Stimulated activated CD4-positive, alpha-beta T cell treated with anti-CD3 and anti-CD28 coated beads, TNF-alpha, amount 100 ng/mL, for 4 hours (primary cell): Measurements from ENCODE around the gene CNKSR3.

Source experiments
- DNase-seq, 3 experiments: peaks; one replicate each; pipeline ENCODE4 v3.0.0-alpha.2; 2020; ENCODE audit warnings: low read depth in 3 of 3

The CNKSR3 gene

GRCh38 chr6:154457046-154457713, 53.3 kb downstream of the CNKSR3 start:
- DNase-seq, result no peak

GRCh38 chr6:154453329-154453728, 57.2 kb downstream of the CNKSR3 start:
- DNase-seq, result no peak

DNA sequence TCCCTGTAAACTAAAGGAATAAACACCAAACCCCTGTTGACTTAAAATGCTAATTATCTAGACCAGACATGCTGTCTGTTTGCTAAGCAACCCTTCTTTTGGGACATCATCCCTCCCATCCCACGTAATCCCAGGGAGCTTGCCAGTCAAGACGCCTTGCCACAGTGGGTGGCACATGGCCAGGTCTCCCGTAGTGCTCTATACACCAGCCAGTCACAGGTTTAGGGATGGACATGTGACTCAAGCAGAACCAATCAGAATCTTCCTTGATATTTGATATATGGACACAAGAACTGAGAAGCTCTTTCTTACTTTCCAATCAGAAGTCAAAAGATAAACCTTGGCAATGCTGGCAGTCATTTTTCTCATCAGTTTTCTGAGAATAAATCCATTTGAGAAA, 60.0 kb downstream of the CNKSR3 start:
- no peak for DNase-seq

DNA sequence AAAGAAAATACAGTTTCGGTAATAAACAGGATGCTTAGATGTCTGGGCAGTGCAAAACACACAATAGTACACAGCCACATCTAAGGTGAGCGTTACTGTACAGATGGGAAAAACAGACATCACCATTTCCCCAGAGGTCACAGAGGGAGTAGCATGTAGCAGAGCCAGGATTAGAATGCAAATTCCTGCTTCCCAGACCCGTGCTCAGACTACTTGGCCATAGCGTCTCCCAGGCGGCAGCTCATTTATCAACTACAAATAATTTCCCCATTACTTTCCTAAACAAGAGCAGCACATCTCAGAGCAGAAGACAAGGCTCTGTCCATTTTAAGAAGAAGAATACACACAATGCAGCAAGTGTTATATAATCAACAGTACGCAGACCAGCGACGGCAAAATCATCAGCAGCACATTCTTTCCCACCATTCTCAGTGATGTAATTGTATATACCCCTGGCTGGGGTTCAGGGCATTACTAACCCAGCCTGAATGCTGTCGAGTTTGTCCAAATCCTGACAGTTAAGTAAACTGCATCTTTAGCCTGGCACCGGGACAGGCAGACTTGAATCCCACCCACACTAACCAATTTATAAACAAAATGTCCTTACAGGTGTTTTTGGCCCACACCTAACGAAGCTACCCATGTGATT, 61.9 kb downstream of the CNKSR3 start:
- no peak for DNase-seq

DNA sequence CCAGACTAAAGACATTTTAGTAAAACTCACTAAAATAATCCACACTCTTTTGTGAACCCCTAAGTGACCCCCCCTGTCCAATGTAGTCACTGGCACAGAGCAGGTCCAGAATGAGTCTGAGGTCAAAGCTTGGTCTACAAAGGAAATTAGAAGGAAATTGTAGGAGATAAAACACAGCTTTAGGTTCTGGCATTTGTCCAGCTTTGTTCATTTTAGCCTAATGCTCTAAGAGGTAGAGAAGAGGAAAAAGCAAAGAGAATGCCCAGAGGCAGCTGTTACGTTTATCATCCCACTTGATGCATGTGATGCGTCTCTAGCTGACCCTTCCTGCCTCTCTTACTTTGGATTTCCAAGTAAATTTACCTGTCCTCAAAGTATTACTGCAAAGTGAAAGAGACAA, 62.5 kb downstream of the CNKSR3 start:
- no peak for DNase-seq

DNA sequence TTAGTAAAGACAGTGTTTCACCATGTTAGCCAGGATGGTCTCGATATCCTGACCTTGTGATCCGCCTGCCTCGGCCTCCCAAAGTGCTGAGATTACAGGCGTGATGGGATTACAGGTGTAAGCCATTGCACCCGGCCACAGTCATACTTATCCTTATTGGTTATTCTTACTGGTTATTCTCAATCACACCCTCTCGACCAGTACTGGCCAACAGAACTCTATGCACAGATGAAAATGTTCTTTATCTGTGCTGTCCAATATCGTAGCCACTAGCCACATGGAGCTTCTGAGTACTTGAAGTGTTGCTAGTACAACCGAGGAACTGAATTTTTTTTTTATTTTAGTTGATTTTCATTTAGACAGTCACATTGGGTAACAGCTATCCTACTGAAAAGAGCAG, 63.5 kb downstream of the CNKSR3 start:
- no peak for DNase-seq

DNA sequence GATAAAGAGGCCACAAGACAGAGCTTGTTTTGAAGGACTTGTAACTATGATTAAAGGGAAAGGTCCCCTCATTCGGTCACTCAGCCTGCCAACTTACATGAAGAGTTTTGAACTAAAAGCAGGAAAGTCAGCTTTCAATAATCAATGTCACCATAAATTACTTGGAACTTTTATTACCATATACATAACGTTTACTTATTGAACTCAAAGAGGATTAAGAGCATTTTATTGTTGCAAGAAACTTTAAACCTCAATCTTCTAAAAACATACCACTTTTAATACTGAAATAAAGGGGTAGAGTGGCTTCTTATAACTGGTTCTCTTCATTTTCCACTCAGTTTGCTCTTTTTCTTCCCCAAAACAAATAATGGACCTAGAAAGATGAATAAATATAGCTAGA, 65.1 kb downstream of the CNKSR3 start:
- DNase-seq, result no peak

DNA sequence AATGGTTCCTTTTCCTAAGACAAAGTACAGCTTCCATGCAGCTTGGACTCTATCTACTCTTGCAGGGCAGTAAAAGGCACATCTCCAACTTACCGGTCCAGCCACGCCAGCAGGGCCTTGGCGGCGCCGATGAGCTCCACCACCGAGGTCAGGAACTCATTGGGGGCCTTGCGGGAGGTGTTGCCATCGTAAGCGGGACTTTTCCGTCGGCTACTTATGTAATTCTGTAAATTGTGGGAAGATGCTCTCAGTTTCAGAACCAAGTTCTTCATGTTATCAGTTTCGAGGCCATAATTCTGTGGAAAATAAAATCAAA, 68.5 kb downstream of the CNKSR3 start:
- no peak for DNase-seq

DNA sequence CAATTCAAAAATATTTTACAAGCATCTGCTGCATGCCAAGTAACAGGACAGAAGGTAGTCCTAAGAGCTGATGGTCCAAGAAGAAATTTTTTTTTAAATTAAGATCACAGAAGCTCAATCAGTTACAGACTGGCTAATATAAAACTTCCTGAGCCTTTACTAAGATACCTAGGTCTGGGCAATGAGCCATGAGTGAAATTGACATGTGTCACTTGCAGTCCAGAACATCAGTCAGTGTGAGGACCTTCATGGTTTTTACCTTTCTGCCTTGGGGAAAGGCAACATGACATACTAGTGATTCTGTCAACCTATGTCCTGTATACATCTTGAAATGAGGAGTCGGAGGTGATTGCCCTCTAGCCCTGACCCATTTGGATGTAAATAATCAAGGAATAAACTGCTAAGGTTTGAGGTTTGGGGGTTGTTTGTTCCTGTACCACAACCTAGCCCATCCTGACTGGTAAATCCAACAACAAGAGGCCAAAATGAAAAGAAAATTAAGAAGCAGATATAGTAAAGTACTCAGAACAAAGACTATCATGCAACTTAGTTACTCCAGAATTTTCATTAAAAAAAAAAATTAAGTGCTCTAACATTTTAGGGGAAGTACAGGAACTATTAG, 70.0 kb downstream of the CNKSR3 start:
- no peak for DNase-seq

GRCh38 chr6:154440022-154440421, 70.5 kb downstream of the CNKSR3 start:
- DNase-seq, result no peak

DNA sequence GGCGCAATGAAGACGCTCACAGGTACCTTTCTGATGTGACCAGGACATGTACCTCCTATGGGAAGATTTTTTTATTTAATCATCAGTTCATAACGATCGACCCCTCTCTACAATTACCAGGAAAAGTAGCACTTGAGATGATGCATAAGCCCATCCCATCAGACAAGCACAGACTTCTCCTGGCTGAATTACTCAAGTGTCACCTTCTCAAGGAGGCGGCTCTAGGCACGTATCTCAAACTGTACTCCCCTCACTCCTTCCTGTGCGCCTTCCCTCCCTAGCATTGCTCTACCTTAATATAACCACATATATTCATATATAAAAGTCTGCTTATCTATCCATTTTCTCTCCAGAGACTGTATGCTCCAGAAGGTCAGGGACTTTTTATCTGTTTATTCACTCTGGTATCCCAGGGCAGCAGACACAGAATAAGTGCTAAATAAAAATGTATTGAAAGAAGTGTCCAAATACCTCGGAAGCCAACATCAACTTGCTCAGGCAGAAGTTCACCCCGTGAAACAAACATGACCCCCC, 71.5 kb downstream of the CNKSR3 start:
- no peak for DNase-seq

DNA sequence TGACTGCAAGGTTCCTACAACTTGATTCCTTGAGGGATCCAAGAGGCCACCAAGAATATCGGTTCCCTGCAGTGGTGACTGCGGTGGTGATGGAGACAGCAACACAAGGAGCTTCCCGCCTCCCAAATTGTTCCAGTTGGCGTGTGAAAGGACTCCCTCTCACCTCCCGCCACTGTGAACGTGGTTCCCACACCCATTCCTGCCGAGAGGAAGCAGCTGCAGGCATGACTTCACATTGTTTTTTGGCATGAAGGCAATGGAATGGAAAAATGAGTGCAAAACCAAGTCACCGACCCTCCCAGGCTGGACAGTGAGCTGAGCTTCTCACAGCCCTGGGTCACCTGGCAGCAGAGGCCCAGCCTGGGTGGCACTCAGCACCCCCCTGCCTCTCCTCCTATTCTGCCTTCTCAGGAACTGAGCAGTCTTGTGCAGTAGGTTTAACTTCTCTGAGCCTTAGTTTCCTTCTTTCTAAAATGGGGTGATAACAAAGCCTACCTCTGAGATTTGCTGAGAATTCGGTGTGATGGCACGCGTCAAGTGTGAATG, 75.0 kb downstream of the CNKSR3 start:
- no peak for DNase-seq

- DNase-seq, result no peak
Observed at GRCh38 chr6:154434662-154435061, 75.8 kb downstream of the CNKSR3 start.

DNA sequence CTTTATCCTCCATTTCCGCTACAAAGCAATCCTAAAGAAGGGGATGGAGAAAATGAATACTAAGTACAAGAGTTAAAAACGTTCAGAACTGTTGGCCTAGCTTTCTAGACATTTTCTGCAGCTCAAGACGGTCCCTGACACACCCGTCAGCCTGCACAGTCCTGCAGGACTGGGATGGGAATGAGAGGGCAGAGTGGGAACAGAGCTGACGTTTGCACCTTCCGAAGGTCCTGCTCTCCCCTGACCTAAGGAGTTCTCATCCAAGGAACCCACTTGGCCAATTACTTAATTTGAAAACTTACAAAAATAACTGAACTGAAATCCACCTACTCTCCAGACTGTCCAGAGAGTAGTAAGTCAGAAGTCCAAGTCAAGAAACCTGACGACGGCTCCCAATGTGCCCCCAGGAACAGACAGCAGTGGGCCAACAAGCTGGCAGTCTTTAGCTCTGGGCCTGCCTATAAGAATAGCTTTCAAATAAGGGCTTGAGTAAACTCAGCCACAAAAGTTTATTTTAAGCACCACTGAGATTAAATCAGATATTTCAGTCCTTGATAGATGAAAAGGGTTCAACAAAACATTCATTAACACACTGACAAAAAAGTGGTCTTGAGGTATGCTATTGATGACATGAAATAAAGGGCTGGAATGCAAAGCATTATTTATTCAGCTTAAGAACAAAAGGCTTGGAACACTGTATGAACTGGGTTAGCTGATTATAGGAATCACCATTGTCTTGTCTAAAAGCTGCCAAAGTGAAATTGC, 76.8 kb downstream of the CNKSR3 start:
- DNase-seq, result no peak

DNA sequence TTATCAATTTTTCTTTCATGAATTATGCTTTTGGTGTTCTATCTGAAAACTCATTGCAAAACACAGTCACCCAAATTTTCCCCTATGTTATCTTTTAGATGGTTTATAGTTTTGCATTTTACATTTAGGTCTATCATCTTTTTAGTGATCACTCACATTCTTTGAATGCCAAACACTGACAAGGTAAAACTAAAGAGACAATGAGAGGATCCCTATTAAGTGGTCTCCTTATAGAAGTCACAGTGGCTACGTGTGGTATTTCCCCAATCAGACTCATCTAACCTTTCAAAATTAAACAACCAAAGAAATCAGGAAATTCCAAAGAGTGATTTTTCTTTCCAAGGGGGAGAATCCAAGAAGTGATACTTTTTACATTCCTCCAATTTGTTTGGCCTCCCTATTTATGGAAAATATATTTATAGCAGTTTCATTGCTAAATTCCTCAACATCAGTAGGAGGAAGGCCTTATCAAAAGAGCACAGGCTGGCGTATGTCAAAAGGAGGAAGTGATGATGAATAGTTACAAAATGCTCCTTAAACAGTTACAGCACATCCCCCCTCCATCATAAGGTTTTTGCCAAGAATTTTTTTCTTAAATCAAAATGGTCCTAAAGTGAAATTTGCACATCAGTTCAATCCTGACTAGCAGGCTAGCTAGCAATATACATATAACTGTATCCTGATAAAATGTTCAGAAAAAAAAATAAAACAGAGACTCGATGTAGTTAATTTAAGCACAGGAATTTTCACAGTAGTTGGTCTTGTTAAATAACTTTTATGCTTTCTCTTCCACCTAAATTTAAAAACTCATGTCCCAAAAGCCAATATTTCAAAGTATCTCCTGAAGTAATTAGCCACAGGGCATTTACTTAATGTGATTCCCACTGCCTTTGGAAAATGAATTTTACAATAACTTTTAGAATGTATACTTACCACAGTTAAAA, 77.7 kb downstream of the CNKSR3 start:
- DNase-seq, result no peak

- DNase-seq, result no peak
Observed at GRCh38 chr6:154430481-154430919, 80.0 kb downstream of the CNKSR3 start.

GRCh38 chr6:154429711-154430110, 80.8 kb downstream of the CNKSR3 start:
- no peak for DNase-seq

DNA sequence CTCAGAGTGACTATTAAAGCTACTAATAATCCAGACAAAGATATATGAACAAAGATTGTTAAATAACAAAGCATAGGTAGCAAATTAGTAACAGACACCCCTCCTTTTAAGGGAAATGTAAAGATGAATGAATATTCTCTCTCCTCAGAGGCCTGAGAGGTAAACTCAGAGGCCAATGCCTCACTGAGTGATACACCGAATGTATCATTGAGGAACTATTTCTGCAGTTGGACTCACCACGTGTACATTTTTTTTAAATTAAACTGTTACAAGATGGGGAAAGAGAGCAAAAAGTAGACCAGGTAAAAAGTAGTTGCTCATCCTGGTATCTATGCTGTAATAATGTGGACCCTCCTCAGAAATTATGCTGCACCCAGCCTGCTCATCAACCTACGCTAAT, 81.6 kb downstream of the CNKSR3 start:
- no peak for DNase-seq

DNA sequence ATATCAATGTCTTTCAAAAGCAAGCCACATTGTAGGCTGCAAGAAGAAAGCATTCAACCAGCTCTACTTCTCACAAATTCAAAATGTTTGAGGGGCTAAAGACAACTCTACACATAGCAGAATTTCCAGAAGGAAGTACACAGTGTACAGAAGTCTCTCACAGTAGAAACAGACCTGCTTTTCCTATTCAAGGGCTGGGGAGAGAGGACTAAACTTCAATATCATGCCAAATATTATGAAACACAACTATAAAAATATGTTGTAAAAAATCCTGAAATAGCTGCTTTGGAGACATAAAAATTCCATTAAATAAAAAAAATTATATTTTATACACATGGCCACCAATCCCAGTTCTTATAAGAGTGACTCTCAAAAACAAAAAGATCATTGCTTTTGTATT, 83.0 kb downstream of the CNKSR3 start:
- DNase-seq, result no peak

GRCh38 chr6:154426997-154427396, 83.5 kb downstream of the CNKSR3 start:
- no peak for DNase-seq

DNA sequence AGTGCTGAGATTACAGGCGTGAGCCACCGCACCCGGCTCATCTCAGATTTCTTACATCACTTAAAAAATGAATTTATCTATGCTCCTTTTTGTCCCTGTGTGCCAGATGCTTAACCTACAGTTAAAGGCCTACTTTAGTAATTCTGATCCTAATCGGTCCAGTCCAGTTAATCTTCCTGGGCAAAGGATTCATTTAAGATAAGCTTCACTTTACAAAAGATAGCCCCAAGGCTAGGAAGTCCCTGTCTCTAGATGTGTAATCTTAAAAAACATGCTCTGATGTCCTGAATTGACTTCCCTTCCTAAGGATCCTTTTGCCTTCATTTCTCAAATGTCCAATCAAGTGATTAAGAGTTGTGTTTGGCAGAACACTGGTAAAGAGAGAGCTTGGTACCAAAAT, 85.5 kb downstream of the CNKSR3 start:
- DNase-seq, result no peak
